ENCODE data around the gene ANKRD40.
"Not testable (repeated sequence)": the region's sequence is repeated elsewhere in the genome, so short reads cannot be mapped to it uniquely, and the experiment has no call there.

Gene ANKRD40

DNA sequence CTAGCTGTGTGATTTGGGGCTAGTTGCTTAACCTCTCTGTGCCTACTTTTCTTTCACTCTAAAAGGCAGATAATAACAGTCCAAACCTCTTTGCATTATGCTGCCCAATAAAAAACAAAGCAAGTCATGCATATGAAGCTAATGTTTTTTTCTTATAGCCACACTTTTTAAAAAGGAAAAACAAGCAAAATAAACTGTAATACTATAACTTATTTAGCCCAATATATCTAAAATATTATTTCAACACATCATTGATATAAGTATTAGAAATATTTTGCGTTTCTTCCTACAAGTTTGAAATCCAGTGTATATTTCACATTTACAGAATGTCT is 22.4 kb downstream of the ANKRD40 start:
- no peak for DNase-seq

DNA sequence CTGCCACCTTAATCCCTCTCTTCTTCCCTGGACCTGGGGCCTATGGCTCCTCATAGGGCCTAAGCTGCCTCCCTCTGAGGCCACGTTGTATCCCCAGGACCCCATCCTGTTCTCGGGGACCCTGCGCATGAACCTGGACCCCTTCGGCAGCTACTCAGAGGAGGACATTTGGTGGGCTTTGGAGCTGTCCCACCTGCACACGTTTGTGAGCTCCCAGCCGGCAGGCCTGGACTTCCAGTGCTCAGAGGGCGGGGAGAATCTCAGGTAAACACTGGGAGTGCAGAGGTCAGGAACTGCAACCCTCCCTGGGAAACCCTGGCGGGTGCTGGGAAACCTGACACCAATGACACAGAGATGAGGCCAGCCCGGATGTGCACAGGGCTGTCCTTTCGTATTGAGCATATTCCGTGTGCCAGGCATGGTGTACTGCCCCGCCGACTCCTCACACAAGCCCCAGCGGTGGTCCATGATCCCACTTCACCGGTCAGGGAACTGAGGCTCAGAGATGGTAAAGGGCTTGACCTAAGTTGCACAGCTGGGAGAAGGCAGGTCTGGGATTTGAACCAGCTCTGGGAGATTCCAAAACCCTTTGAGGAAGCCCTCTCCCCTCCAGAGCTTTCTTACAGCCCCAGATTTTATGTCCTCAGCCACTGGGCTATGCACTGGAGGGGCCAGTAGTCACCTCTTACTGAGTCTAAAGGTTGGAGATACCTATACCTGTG is 22.9 kb downstream of the ANKRD40 start:
- DNase-seq, result peak; percentile 2

DNA sequence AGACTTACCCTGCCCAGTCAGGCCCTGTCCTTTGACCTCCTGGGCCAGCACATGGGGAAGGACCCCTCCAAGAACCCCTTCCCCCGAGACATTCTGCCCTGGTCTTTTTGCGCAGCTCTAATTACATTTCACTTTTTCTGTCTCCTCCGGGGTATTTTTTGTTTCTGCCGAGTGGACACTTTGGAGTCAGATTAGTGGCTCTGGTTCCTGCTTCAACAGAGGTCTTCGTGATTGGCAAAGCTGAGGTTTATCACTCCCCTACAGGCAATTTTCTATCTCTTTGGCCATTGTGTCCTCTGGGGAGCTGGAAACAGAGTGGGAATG is 23.5 kb downstream of the ANKRD40 start:
- no peak for DNase-seq

DNA sequence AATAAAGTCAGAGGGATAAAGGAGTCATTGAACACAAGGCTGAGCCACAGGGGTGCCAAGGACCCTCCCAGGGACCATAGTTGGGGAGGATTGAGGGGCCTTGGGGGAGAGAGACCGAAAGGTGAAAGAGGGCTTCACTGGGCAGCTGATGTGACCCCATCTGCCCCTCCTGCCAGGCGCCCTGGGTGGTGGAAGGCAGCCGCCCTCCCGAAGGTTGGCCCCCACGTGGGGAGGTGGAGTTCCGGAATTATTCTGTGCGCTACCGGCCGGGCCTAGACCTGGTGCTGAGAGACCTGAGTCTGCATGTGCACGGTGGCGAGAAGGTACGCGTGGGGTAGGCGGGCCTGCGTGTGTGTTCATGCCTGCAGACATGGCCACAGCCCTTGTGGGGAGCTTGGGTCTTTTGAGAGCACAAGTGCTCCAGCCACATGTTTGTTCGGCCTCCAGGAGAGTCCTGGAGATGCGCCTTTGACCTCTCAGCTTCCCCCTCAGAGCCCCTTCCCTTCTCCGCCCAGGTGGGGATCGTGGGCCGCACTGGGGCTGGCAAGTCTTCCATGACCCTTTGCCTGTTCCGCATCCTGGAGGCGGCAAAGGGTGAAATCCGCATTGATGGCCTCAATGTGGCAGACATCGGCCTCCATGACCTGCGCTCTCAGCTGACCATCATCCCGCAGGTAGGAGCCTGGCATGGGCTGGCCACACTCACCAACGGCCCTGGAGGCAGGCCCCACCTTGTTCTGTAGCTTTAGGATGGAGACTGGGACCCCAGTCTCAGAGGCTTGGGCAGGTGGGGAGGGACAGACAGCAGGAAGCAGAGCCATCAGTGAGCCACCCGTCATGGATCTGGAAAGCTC is 24.1 kb downstream of the ANKRD40 start:
- DNase-seq, result no peak

DNA sequence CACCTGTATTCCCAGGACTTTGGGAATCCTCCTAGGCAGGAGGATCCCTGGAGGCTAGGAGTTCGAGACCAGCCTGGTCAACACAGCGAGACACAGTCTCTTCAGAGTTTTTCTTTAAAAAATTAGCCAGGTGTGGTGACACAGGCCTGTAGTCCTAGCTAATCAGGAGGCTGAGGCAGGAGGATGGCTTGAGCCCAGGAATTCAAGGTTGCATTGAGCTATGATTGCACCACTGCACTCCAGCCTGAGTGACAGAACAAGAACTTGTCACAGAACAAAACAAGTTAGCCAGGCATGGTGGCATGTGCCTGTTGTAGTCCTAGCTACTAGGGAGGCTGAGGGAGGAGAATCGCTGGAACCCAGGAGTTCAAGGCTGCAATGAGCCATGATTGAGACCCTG is 24.8 kb downstream of the ANKRD40 start:
- DNase-seq, result no peak

DNA sequence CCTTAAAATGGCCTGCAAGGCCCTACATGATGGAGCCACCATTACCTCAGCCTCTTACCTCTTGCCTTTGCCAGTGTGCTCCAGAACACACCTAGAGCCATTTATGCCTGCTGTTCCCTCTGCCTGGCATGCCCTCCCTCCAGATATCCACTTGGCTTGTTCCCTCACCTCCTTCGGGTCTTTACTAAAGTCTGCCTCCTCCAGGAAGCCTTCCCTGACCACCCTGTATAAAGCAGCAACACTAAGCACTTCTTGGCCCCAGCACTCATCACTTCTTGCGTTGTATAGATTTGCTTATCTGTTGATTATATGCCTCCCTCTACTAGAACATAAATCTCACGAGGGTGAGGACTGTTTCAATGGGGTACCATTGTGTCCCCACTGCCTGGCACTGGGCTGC is 25.3 kb downstream of the ANKRD40 start:
- no peak for DNase-seq

DNA sequence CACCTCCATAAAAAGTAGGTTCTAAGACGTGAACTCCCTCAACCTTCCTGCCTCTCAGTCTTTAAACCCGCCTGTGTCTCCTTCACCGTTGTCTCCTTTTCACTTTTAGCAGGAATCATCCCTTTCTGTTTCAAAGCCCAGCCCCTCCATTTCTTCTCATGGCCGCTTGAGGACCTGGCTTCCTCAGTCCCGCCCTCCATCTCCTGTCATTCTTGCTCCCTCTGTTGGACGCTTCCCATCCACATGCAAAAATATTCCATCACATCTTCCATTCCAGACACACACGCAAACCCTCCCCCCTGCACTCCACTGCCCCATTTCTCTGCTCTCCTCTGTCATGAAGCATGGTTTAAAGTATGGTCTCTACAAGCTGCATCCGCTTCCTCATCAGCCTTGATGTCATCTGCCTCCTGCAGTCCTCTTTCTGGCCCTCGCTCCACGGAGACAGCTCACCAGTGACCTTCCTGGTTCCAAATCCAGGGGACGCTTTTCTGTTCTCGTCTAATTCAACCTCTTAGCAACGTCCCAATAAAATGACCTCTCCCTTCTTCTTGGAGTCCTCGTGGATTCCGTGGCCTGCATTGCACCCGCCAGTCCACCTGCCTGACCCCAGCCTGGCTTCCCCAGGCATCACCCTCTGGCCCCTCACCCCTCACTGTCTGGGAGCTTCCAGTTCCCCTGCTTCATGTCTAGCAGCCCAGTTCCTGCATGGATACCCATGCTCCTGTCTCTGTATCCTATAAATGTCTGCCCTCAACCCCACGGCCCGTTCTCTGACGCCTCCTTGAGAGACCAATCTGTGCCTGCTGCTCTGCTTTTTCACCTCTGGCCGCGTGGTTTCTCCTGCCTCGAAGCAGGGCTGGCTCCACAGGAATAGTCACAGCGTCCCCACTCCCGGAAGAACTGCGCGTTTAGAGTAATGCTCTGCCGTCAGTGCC is 26.2 kb downstream of the ANKRD40 start:
- no peak for DNase-seq

DNA sequence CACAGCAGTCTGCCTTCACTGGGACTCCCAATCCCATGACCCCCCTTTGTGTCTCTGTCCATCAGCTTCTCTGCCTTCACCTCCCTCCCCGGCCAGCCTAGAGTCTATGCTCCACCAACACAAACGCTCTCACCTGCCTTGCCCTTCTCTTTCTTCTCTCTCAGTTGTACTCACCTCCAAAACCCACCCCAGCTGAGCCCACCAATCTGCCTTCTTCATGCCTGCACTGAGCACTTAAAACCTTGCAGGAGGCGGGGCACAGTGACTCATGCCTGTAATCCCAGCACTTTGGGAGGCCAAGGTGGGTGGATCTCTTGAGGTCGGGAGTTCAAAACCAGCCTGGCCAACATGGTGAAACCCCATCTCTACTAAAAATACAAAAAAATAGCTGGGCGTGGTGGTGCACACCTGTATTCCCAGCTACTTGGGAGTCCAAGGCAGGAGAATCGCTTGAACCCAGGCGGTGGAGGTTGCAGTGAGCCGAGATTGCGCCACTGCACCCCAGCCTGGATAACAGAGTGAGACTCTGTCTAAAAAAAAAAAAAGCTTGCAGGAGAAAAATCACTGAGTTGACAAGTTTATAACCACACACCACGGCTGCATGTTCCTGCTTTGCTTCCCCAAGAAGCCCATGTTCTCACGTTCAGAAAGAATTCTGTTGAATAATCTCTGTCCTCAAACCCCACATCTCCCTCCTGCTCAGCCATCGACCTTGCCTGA is 27.0 kb downstream of the ANKRD40 start:
- DNase-seq, result not testable (repeated sequence)

DNA sequence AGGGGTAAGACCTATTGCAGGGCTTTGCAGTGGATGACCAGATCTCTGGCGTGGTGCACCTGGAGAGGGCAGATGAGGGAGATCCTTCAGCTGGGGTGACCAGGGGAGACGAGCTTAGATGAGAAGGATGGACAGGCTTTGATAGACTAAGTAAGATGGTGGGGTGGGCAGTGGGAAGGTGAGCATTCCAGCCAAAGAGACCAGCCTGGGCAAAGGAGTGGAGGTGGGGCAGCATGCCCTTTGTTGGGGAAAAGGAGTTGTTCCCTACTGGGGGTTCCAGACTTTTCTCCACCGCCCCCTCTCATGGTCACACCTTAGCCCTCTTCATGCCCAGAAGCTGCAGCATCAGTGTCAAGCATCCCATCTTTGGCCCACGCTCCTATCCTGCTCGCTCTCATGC is 27.6 kb downstream of the ANKRD40 start:
- DNase-seq, result no peak

DNA sequence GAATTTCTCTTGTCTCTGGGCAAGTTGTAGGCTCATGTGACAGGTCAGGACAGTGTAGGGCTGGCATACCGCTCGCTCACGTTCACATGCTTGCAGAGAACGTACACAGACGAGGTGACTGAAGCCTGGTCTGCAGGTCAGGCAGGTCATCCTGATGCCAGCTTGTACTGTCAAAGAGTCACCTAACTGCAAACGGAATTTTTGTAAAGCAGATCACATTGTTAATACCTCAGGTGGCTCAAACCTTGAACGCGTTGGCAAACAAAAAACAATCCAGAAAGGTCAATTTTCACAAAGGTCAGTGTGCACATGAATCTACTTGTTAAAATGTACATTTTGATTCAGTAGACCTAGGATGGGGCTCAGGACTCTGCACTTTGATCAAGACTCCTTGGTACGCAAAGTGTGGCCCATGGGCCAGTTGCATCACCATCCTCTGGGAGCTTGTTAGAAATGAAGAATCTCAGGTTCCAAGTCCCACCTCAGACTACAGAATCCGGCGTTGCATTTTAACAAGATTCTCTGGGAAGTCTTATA is 28.6 kb downstream of the ANKRD40 start:
- DNase-seq, result no peak

DNA sequence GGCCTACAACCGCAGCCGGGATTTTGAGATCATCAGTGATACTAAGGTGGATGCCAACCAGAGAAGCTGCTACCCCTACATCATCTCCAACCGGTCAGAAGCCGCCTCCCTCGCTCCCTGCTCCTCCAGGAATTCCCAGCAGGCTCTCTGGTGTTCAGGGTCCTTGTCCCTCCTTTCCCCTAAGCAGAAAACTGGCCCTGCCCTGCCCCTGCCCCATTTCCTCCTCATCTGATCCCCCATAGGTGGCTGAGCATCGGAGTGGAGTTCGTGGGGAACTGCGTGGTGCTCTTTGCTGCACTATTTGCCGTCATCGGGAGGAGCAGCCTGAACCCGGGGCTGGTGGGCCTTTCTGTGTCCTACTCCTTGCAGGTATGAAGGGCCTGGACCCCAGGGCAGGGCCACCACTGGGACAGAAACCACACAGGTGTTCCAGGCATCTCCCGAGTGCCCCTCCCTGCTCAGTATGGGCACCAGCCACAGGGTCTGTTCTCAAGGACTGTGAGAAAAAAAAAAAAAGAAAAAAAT is 29.8 kb downstream of the ANKRD40 start:
- DNase-seq, result no peak

DNA sequence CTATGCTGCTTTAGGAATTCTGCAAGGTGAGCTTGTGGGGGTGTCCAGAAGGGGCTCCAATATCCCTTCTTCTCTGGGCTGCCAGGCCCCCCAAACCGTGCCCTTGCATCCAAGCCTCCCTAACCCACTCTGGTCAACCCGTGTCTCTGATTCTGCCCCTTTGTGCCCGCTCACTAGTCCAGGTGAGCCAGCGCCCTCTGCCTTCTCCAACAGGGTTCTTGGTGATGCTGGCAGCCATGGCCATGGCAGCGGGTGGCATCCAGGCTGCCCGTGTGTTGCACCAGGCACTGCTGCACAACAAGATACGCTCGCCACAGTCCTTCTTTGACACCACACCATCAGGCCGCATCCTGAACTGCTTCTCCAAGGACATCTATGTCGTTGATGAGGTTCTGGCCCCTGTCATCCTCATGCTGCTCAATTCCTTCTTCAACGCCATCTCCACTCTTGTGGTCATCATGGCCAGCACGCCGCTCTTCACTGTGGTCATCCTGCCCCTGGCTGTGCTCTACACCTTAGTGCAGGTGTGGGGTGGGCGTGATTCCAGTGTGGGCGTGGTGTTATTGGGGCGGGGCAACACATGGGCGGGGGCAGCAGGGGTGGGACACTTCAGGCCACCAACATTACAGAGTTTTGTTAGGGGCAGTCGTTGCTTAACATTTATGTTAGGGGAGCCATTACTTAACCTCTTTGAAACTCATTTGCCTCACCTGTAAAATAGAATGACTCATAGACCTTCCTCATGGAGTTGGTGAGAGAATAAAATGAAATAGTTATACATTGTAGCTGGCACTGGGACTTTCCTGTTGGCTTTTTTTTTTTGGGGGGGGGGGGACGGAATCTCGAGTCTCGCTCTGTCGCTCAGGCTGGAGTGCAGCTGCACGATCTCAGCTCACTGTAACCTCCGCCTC is 31.4 kb downstream of the ANKRD40 start:
- no peak for DNase-seq

DNA sequence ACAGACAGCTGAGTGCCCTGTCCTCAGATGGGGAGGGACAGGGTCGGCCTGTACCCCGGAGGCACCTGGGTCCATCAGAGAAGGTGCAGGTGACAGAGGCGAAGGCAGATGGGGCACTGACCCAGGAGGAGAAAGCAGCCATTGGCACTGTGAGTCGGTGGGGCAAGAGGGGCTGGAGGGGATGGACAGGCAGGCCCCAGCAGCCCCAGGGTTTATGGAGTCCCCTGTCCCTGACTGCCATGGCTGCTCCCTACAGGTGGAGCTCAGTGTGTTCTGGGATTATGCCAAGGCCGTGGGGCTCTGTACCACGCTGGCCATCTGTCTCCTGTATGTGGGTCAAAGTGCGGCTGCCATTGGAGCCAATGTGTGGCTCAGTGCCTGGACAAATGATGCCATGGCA is 32.1 kb downstream of the ANKRD40 start:
- DNase-seq, result no peak

DNA sequence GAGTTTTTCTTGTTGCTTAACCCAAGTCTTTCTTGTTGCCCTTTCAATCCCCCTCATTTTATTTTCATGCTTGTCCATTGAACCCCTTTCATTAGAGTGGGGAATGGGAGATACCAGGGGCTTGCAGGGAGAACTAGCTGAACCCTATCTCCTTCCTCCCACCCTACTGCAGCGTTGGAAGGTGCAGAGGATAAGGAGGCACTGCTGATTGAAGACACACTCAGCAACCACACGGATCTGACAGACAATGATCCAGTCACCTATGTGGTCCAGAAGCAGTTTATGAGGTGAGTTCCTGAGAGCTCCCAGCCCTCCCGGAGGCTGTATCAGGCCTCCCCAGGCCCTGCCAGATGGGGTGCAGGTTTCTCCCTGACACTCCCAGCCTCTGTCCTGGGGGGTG is 32.5 kb downstream of the ANKRD40 start:
- DNase-seq, result no peak

DNA sequence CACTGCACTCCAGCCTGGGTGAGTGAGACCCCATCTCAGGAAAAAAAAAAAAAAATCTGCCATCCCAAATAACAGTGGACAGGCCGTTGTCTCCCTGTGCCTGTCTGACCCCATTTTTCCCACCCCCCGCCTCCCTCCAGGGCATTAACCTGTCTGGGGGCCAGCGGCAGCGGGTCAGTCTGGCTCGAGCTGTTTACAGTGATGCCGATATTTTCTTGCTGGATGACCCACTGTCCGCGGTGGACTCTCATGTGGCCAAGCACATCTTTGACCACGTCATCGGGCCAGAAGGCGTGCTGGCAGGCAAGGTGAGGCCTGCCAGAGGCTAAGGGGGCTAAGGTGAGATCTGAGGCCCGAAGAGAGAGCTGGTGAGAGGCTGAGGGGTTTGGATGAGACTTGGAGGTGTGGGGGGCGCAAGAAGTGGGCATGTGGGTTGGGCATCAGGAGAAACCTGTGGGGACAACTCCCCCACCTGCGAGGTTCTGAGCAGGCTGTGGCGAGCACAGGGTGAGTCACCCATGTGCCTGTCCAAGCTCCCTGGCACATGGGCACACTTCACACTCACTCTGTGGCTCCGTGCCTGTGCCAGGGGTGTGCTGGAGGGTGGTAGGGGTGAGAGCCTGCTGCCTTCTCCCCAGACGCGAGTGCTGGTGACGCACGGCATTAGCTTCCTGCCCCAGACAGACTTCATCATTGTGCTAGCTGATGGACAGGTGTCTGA is 34.7 kb downstream of the ANKRD40 start:
- DNase-seq, result no peak

DNA sequence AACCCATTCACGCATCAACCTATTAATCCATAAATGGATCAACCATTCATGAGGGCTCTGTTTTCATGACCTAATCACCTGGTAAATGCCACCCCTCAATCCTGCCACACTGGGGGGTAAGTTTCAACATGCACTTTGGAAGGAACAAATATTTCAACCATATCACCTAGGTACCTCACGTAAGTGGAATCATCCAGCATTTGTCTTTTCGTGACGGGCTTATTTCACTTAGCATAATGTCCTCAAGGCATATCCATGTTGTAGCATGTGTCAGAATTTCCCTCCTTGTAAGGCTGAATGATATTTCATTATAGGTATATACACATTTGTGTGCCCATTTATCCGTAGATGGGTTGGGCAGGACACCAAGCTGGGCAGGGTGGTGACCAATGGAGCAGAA is 35.6 kb downstream of the ANKRD40 start:
- no peak for DNase-seq

DNA sequence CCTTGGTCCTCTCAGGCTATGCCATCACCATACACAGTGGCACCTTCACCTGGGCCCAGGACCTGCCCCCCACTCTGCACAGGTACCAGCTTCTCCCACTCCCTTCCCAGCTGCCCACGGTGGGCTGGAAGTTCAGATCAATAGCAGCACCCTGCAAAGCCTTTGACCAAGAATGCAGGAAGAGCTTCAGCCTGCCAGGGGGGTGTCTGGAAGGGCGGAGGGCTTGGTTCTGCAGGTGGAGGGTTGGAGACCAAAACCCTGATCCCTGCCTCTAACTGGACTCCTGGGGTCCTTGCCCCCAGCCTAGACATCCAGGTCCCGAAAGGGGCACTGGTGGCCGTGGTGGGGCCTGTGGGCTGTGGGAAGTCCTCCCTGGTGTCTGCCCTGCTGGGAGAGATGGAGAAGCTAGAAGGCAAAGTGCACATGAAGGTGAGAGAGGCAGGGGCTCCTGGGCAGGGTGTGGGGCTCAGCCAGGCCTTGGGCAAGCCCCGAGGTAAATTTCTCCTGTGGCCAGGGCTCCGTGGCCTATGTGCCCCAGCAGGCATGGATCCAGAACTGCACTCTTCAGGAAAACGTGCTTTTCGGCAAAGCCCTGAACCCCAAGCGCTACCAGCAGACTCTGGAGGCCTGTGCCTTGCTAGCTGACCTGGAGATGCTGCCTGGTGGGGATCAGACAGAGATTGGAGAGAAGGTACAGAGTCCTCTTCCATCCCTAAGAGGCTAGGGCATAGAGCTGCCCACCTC is 38.7 kb downstream of the ANKRD40 start:
- no peak for DNase-seq

DNA sequence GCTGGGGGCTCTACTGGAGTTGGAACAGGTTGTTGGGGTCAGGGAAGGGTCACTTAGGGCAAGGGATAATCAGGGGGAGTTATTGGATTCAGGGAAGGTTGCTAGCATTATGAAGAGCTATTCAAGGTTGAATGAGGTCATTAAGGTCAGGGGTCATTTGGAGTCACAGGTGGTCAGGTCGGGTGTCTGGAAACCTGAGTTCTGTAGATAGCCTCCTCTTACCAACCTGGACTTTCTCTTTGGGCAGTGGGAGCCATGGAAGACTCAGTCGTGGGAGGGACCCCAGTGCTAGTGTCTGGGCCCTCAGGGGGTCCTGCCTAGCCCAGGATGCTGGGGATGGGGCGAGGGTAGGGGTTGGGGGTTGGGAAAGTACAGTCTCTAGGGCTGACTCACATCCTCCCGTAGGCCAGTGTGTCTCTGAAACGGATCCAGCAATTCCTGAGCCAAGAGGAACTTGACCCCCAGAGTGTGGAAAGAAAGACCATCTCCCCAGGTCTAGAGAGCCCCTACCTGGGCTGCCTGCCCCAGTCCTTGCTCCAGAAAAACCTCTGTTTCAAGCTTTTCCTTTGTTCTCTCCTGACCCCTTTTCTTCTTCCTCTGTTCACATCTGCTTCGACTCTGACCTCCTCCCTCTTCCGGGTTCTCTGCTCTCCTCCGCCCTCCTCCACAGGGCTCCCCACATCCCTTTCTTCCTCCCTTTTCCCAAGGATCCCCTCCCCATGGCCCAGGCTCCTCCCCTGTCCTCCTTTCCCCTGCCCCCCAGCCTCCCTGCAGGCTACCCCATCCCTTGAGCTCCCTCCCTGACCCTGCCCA is 39.5 kb downstream of the ANKRD40 start:
- DNase-seq, result no peak
